Measurements from ENCODE around the gene KIF16B.

DNA sequence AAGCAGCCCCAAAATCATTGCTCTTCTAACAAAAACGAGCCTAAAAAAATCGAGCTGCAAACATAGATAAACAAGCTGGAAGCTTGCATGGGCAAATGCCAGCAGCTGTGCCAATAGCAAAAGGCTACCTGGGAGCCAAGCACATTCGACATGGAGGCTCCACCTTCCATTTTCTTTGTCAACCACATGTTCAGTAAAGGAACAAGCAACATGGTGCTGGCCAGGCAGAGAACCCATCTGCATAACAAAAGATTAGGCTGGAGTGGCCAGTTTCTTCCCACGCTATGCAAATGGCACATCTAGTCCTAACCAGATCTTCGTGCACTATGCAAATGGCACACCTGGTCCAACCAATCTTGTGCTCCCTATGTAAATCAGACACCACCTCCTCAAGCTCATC is 110.5 kb downstream of the KIF16B start:
- TF ChIP-seq, protein P1, sequence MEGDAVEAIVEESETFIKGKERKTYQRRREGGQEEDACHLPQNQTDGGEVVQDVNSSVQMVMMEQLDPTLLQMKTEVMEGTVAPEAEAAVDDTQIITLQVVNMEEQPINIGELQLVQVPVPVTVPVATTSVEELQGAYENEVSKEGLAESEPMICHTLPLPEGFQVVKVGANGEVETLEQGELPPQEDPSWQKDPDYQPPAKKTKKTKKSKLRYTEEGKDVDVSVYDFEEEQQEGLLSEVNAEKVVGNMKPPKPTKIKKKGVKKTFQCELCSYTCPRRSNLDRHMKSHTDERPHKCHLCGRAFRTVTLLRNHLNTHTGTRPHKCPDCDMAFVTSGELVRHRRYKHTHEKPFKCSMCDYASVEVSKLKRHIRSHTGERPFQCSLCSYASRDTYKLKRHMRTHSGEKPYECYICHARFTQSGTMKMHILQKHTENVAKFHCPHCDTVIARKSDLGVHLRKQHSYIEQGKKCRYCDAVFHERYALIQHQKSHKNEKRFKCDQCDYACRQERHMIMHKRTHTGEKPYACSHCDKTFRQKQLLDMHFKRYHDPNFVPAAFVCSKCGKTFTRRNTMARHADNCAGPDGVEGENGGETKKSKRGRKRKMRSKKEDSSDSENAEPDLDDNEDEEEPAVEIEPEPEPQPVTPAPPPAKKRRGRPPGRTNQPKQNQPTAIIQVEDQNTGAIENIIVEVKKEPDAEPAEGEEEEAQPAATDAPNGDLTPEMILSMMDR (IDR thresholded peaks at IDR 0.05 in 2 of 3, conservative IDR thresholded peaks at IDR 0.05 in 1 of 3; ENCODE audit: borderline replicate concordance in 1 of 3, insufficient read depth in 1 of 3, low read depth in 2 of 3, low read length in 2 of 3) = no peak
- TF ChIP-seq EZH2phosphoT487 (IDR thresholded peaks at IDR 0.05; ENCODE audit: borderline replicate concordance) (no peak), EZH2 (IDR thresholded peaks at IDR 0.05) (no peak), POLR2A (IDR thresholded peaks at IDR 0.05; ENCODE audit: borderline replicate concordance, extremely low read depth, insufficient read depth, insufficient read length) (no peak), CEBPB (IDR thresholded peaks at IDR 0.05; ENCODE audit: low read depth) (no peak)
- TF ChIP-seq, protein P2, sequence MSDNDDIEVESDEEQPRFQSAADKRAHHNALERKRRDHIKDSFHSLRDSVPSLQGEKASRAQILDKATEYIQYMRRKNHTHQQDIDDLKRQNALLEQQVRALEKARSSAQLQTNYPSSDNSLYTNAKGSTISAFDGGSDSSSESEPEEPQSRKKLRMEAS (IDR thresholded peaks at IDR 0.05) = no peak
